ENCODE data around the gene F11. TPM values are rescaled to one million over a fixed set of nuclear protein-coding genes. Genes with fewer than 3 reads are reported as not detected.
A peak's percentile ranks its signal among the peaks of the same experiment; 100 is the strongest.

The F11 gene
- total and polyA plus RNA-seq, 2 of the 13 experiments (the other 11 are each of a cell fraction or from before 2014, with no cell fraction given) = 35.1 to 58.0 TPM

DNA sequence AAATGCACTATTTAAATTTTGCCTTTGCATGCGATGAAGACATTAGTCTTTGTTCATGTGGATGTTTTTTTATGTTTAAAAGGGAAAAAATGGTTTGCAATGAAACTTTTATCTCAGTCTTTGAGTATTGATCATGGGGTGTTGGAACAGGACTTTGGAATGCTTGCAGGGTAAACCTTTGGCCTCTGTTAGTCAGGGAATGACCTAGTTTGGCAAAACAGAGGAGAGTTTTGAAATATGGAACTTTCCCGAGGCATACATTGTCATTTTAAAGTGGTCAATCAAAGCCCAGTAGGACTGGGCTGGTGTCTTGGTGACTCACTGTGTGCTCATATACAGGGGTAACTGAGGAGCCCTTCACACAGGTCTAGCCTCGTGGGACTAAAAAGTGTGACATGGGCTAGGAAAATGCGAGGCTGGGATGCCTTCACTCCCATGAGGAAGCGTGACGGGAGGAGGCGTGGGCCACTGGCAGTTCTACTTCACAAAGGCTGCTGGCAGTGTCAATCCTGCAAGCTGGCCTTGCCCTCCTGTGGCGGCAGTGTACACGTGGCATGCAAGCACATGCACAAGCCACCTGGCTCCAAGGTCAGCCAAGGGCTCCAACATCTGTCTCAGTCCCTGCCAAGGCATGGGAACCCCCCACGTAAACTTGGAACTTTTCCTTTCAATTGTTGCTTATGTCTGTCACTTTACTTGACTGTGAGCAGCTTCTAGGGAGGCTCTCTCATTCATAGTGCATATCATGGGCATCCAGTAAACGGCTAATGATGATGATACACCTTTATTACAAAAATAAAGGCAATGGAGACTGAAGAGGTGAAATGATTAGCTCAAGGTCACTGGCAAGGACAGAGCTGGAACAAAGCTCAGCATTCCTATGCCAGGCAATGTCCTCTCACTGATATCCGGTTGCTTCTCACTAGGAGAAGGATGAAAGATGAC, 5.2 kb upstream of the F11 start (continued):
- TF ChIP-seq MBNL3 (CRISPR knock-in tag; conservative IDR thresholded peaks at IDR 0.05) = no peak
- no peak; the same call in 1 of the 2 replicates for TF ChIP-seq DNMT3B (CRISPR knock-in tag; conservative IDR thresholded peaks at IDR 0.05)
- 0 out of 2 replicates have a peak, but pooled peaks have one; percentile 48 for TF ChIP-seq ZFP37 (CRISPR knock-in tag; IDR thresholded peaks at IDR 0.05; ENCODE audit: borderline replicate concordance)
- no peak for TF ChIP-seq ZNF460 (CRISPR knock-in tag; IDR thresholded peaks at IDR 0.05; ENCODE audit: borderline replicate concordance)
- peak; percentile 31; the same call in 1 of the 2 replicates for TF ChIP-seq ZNF747 (CRISPR knock-in tag; IDR thresholded peaks at IDR 0.05; ENCODE audit: borderline replicate concordance)
- peak; percentile 61; the same call in 1 of the 2 replicates for TF ChIP-seq HNF1A (IDR thresholded peaks at IDR 0.05; ENCODE audit: low read depth)
- peak; percentile 84; the same call in 1 of the 2 replicates for TF ChIP-seq HNF1A (CRISPR knock-in tag; IDR thresholded peaks at IDR 0.05; ENCODE audit: borderline replicate concordance)
- TF ChIP-seq, protein P1, sequence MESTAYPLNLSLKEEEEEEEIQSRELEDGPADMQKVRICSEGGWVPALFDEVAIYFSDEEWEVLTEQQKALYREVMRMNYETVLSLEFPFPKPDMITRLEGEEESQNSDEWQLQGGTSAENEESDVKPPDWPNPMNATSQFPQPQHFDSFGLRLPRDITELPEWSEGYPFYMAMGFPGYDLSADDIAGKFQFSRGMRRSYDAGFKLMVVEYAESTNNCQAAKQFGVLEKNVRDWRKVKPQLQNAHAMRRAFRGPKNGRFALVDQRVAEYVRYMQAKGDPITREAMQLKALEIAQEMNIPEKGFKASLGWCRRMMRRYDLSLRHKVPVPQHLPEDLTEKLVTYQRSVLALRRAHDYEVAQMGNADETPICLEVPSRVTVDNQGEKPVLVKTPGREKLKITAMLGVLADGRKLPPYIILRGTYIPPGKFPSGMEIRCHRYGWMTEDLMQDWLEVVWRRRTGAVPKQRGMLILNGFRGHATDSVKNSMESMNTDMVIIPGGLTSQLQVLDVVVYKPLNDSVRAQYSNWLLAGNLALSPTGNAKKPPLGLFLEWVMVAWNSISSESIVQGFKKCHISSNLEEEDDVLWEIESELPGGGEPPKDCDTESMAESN (CRISPR knock-in tag; conservative IDR thresholded peaks at IDR 0.05) = peak; percentile 58; the same call in 1 of the 2 replicates
- peak; percentile 20; the same call in 1 of the 2 replicates for TF ChIP-seq KLF12 (CRISPR knock-in tag; IDR thresholded peaks at IDR 0.05; ENCODE audit: borderline replicate concordance)
- TF ChIP-seq KDM3A (CRISPR knock-in tag; IDR thresholded peaks at IDR 0.05; ENCODE audit: low read depth) = no peak; the same call in none of the 2 replicates
- TF ChIP-seq, protein P2, sequence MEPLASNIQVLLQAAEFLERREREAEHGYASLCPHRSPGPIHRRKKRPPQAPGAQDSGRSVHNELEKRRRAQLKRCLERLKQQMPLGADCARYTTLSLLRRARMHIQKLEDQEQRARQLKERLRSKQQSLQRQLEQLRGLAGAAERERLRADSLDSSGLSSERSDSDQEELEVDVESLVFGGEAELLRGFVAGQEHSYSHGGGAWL (CRISPR knock-in tag; IDR thresholded peaks at IDR 0.05) = peak; percentile 81; the same call in 1 of the 2 replicates
- no peak for TF ChIP-seq ZUFSP (CRISPR knock-in tag; IDR thresholded peaks at IDR 0.05; ENCODE audit: borderline replicate concordance)
- TF ChIP-seq BHLHE40 (IDR thresholded peaks at IDR 0.05; ENCODE audit: low read length) = peak; percentile 67; the same call in 1 of the 2 replicates
- no peak for TF ChIP-seq ZFAT (CRISPR knock-in tag; conservative IDR thresholded peaks at IDR 0.05)
- TF ChIP-seq ZBTB1 (CRISPR knock-in tag; IDR thresholded peaks at IDR 0.05; ENCODE audit: borderline replicate concordance) = peak; percentile 58; the same call in 1 of the 2 replicates
- TF ChIP-seq, protein P3, sequence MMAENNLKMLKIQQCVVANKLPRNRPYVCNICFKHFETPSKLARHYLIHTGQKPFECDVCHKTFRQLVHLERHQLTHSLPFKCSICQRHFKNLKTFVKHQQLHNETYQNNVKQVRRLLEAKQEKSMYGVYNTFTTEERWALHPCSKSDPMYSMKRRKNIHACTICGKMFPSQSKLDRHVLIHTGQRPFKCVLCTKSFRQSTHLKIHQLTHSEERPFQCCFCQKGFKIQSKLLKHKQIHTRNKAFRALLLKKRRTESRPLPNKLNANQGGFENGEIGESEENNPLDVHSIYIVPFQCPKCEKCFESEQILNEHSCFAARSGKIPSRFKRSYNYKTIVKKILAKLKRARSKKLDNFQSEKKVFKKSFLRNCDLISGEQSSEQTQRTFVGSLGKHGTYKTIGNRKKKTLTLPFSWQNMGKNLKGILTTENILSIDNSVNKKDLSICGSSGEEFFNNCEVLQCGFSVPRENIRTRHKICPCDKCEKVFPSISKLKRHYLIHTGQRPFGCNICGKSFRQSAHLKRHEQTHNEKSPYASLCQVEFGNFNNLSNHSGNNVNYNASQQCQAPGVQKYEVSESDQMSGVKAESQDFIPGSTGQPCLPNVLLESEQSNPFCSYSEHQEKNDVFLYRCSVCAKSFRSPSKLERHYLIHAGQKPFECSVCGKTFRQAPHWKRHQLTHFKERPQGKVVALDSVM (CRISPR knock-in tag; IDR thresholded peaks at IDR 0.05) = peak; percentile 58
- TF ChIP-seq MYNN (CRISPR knock-in tag; IDR thresholded peaks at IDR 0.05; ENCODE audit: low read depth) = no peak

All from HepG2 (cell line).